GM23248 (cell line): ENCODE data around the gene BTNL9. TPM values are rescaled to one million over a fixed set of nuclear protein-coding genes. Genes with fewer than 3 reads are reported as not detected.

Experiments
- DNase-seq: peaks from one replicate; pipeline ENCODE4 v3.0.0-alpha.2; 2015
- H2AFZ ChIP-seq: fragments of 200-600 bp; sonication (generic); 2 replicates; pipeline ENCODE4 v1.6.1; 2016; ENCODE audit warnings: antibody characterized with exemption
- H3F3A ChIP-seq: fragments of 200-600 bp; sonication (generic); 2 replicates; pipeline ENCODE4 v1.6.1; 2016; ENCODE audit warnings: mild to moderate bottlenecking, antibody characterized with exemption, mixed run types; ENCODE audit not compliant: insufficient read depth
- H3K27ac ChIP-seq: fragments of 200-600 bp; sonication (generic); 2 replicates; pipeline ENCODE4 v1.5.1; 2016; ENCODE audit warnings: mild to moderate bottlenecking
- H3K27me3 ChIP-seq: fragments of 200-600 bp; sonication (generic); replicated peaks from 2 replicates; pipeline ENCODE4 v1.6.1; 2016; ENCODE audit warnings: mild to moderate bottlenecking; ENCODE audit not compliant: insufficient read depth
- H3K36me3 ChIP-seq: fragments of 200-600 bp; sonication (generic); 2 replicates; pipeline ENCODE4 v1.6.1; 2016; ENCODE audit warnings: low read depth, mild to moderate bottlenecking
- H3K4me1 ChIP-seq: fragments of 200-600 bp; sonication (generic); 2 replicates; pipeline ENCODE4 v1.6.1; 2016; ENCODE audit warnings: mild to moderate bottlenecking; ENCODE audit not compliant: insufficient read depth
- H3K4me2 ChIP-seq: fragments of 200-600 bp; sonication (generic); one replicate; pipeline ENCODE4 v1.6.1; 2016; ENCODE audit warnings: mild to moderate bottlenecking; ENCODE audit not compliant: unreplicated experiment
- H3K4me3 ChIP-seq: fragments of 200-600 bp; sonication (generic); 2 replicates; pipeline ENCODE4 v1.5.1; 2016; ENCODE audit warnings: mild to moderate bottlenecking
- H3K79me2 ChIP-seq: fragments of 200-600 bp; sonication (generic); 2 replicates; pipeline ENCODE4 v1.6.1; 2016; ENCODE audit warnings: mild to moderate bottlenecking; ENCODE audit not compliant: insufficient read depth
- H3K9ac ChIP-seq: fragments of 200-600 bp; sonication (generic); 2 replicates; pipeline ENCODE4 v1.6.1; 2016; ENCODE audit warnings: mild to moderate bottlenecking
- H3K9me2 ChIP-seq: fragments of 200-600 bp; sonication (generic); 2 replicates; pipeline ENCODE4 v1.6.1; 2016; ENCODE audit warnings: mixed run types, mild to moderate bottlenecking, moderate library complexity; ENCODE audit not compliant: insufficient read depth
- H3K9me3 ChIP-seq: fragments of 200-600 bp; sonication (generic); one replicate; pipeline ENCODE4 v1.6.1; 2017; ENCODE audit warnings: low read depth
- H4K20me1 ChIP-seq: fragments of 200-600 bp; sonication (generic); 2 replicates; pipeline ENCODE4 v1.6.0; 2016; ENCODE audit not compliant: insufficient read depth
- EZH2 ChIP-seq: fragments of 200-600 bp; sonication (generic); IDR thresholded peaks from 2 replicates; pipeline ENCODE4 v1.6.1; 2018; ENCODE audit warnings: antibody characterized with exemption, mild to moderate bottlenecking; ENCODE audit not compliant: insufficient read depth, poor library complexity, severe bottlenecking
- EZH2phosphoT487 ChIP-seq: fragments of 200-600 bp; sonication (generic); IDR thresholded peaks from 2 replicates; pipeline ENCODE4 v1.6.1; 2018; ENCODE audit warnings: antibody characterized with exemption, moderate library complexity, mild to moderate bottlenecking, low read depth; ENCODE audit not compliant: insufficient read depth
- WGBS, 2 experiments: methylation state at CpG; one replicate each; pipeline ENCODE4 v1.1.6; 2015 to 2017; ENCODE audit warnings: low lambda C conversion rate in 2 of 2, low coverage in 1 of 2; ENCODE audit errors: missing lambda C conversion rate in 2 of 2; 5-methylcytosine and 5-hydroxymethylcytosine counted together
- in situ Hi-C: fragments of 300-500 bp; cut with MboI; formaldehyde crosslinking; loops from 2 replicates; pipeline ENCODE4 v1.15.0; 2020
- polyA plus RNA-seq: library from polyadenylated mRNA; unstranded; fragments of >200 nt; fragmentation: Nextera tagmentation; extraction: Ambion mirVana; gene quantifications from 2 replicates; pipeline ENCODE4 v1.2.1, GENCODE V29; 2016
- total RNA-seq: library from RNA; depleted of rRNA; stranded (reverse); fragments of >200 nt; shearing (Covaris generic); gene quantifications from 2 replicates; pipeline ENCODE4 v1.2.3, GENCODE V29; 2014

BTNL9 gene
- total and polyA plus RNA-seq, 2 experiments from 2014 or later, result not detected

- Histone ChIP-seq H3K4me3 (no peak overlapping the region), H3K9ac (no peak overlapping the region), H3K4me1 (no peaks in the 10 kb centered on the region), H4K20me1 (no peaks in the 10 kb centered on the region), H3K9me3 (no peaks in the 10 kb centered on the region), H3K79me2 (no peaks in the 10 kb centered on the region), H3K27me3 (peaks cover 17% of the 10 kb centered on the region; the same call in 1 of the 2 replicates), H3K36me3 (no peaks in the 10 kb centered on the region), H3K4me2 (no peak overlapping the region), H2AFZ (no peak overlapping the region), H3K27ac (no peak overlapping the region), H3F3A (no peaks in the 10 kb centered on the region), H3K9me2 (no peaks in the 10 kb centered on the region)
- in situ Hi-C loops, result no loop called here
- TF ChIP-seq EZH2phosphoT487 (no peak), EZH2 (no peak)
- no peak for DNase-seq
- WGBS, 2 experiments, result 29 to 30% methylated on average over 18 of the region's 18 CpGs
These were observed 44.6 kb downstream of the BTNL9 start for GRCh38 chr5:181084621-181085195.

- H3K4me3 ChIP-seq, result no peak overlapping the region
- H3K4me2 ChIP-seq, result no peak overlapping the region
- in situ Hi-C loops, result no loop called here
- no peak overlapping the region for H2AFZ ChIP-seq
- WGBS, 2 experiments, result 47 to 49% methylated on average over 17 of the region's 17 CpGs
- no peak for TF ChIP-seq EZH2
- TF ChIP-seq EZH2phosphoT487, result no peak
- no peak overlapping the region for H3K9ac ChIP-seq
- no peaks in the 10 kb centered on the region for H3K79me2 ChIP-seq
- H3K36me3 ChIP-seq, result no peaks in the 10 kb centered on the region
- peaks cover 17% of the 10 kb centered on the region; the same call in 1 of the 2 replicates for H3K27me3 ChIP-seq
- no peak for DNase-seq
- H3K4me1 ChIP-seq, result no peaks in the 10 kb centered on the region
- no peak overlapping the region for H3K27ac ChIP-seq
- no peaks in the 10 kb centered on the region for H4K20me1 ChIP-seq
- H3K9me3 ChIP-seq, result no peaks in the 10 kb centered on the region
- no peaks in the 10 kb centered on the region for H3F3A ChIP-seq
- no peaks in the 10 kb centered on the region for H3K9me2 ChIP-seq
These were observed 46.2 kb downstream of the BTNL9 start for GRCh38 chr5:181086026-181086883.

GRCh38 chr5:181086884-181087205, 46.8 kb downstream of the BTNL9 start:
- no peak for TF ChIP-seq EZH2
- TF ChIP-seq EZH2phosphoT487, result no peak
- Histone ChIP-seq H3F3A (no peaks in the 10 kb centered on the region), H3K79me2 (no peaks in the 10 kb centered on the region), H3K9me3 (no peaks in the 10 kb centered on the region), H3K4me1 (no peaks in the 10 kb centered on the region), H3K9ac (no peak overlapping the region), H4K20me1 (no peaks in the 10 kb centered on the region), H3K9me2 (no peaks in the 10 kb centered on the region), H3K4me2 (no peak overlapping the region), H3K4me3 (no peak overlapping the region), H3K27ac (no peak overlapping the region), H3K36me3 (no peaks in the 10 kb centered on the region), H2AFZ (no peak overlapping the region), H3K27me3 (peaks cover 13% of the 10 kb centered on the region; the same call in 1 of the 2 replicates)
- no peak for DNase-seq
- WGBS, 2 experiments, result 27 to 40% methylated on average over 7 of the region's 7 CpGs
- in situ Hi-C loops, result no loop called here

GRCh38 chr5:181087309-181087708, 47.2 kb downstream of the BTNL9 start:
- WGBS, 2 experiments, result 46 to 50% methylated on average over 10 of the region's 10 CpGs

More at GRCh38 chr5:181087309-181087708, 47.2 kb downstream of the BTNL9 start:
- Histone ChIP-seq H3K79me2 (no peaks in the 10 kb centered on the region), H3K9me3 (no peaks in the 10 kb centered on the region), H3K4me1 (no peaks in the 10 kb centered on the region), H4K20me1 (no peaks in the 10 kb centered on the region), H3K4me3 (no peak overlapping the region), H3K9me2 (no peaks in the 10 kb centered on the region), H3K27ac (no peak overlapping the region), H3K9ac (no peak overlapping the region), H3K4me2 (no peak overlapping the region), H3K27me3 (peaks cover 10% of the 10 kb centered on the region; the same call in 1 of the 2 replicates), H3K36me3 (no peaks in the 10 kb centered on the region), H3F3A (no peaks in the 10 kb centered on the region), H2AFZ (no peak overlapping the region)
- no peak for TF ChIP-seq EZH2
- TF ChIP-seq EZH2phosphoT487, result no peak
- in situ Hi-C loops, result no loop called here
- DNase-seq, result no peak
